ENCODE data around the gene HHIP.

The HHIP gene

GRCh38 chr4:144739511-144740033 lies 93.6 kb downstream of the HHIP start:
- H3K4me2 ChIP-seq (ENCODE audit: low read length): no peak overlapping the region
- no peaks in the 10 kb centered on the region; the same call in 1 of the 2 replicates for H3K27me3 ChIP-seq (ENCODE audit: control insufficient read depth, low read length)
- H4K20me1 ChIP-seq (ENCODE audit: control insufficient read depth, insufficient read depth, low read depth, low read length): no peaks in the 10 kb centered on the region
- H3K9me2 ChIP-seq (replicated peaks; ENCODE audit: control insufficient read depth, low read length): no peaks in the 10 kb centered on the region
- no peaks in the 10 kb centered on the region for H3F3A ChIP-seq (ENCODE audit: control insufficient read depth, insufficient read depth)
- no peaks in the 10 kb centered on the region for H3K4me1 ChIP-seq (ENCODE audit: control insufficient read depth, low read length)
- H3K9me3 ChIP-seq (ENCODE audit: control insufficient read depth, insufficient read depth, low read length): no peaks in the 10 kb centered on the region
- H3K27ac ChIP-seq (ENCODE audit: low read depth, low read length): no peak overlapping the region
- TF ChIP-seq CTCF (IDR thresholded peaks at IDR 0.05; ENCODE audit: low read depth, low read length, poor library complexity, severe bottlenecking) (no peak), EZH2phosphoT487 (IDR thresholded peaks at IDR 0.05; ENCODE audit: borderline replicate concordance, low read length) (no peak)
- H3K36me3 ChIP-seq (ENCODE audit: control insufficient read depth, low read length): no peaks in the 10 kb centered on the region
- no peak overlapping the region for H3K4me3 ChIP-seq (ENCODE audit: low read length)
- H3K79me2 ChIP-seq (ENCODE audit: control insufficient read depth, low read length): no peaks in the 10 kb centered on the region

- TF ChIP-seq EZH2phosphoT487 (IDR thresholded peaks at IDR 0.05; ENCODE audit: borderline replicate concordance, low read length) (no peak), CTCF (IDR thresholded peaks at IDR 0.05; ENCODE audit: low read depth, low read length, poor library complexity, severe bottlenecking) (no peak)
- no peak overlapping the region for H3K4me3 ChIP-seq (ENCODE audit: low read length)
- no peaks in the 10 kb centered on the region for H3F3A ChIP-seq (ENCODE audit: control insufficient read depth, insufficient read depth)
- no peaks in the 10 kb centered on the region for H3K9me3 ChIP-seq (ENCODE audit: control insufficient read depth, insufficient read depth, low read length)
- no peaks in the 10 kb centered on the region for H3K36me3 ChIP-seq (ENCODE audit: control insufficient read depth, low read length)
- no peak overlapping the region for H3K27ac ChIP-seq (ENCODE audit: low read depth, low read length)
- H3K4me2 ChIP-seq (ENCODE audit: low read length): no peak overlapping the region
- no peaks in the 10 kb centered on the region for H3K79me2 ChIP-seq (ENCODE audit: control insufficient read depth, low read length)
- no peaks in the 10 kb centered on the region for H3K27me3 ChIP-seq (ENCODE audit: control insufficient read depth, low read length)
- no peaks in the 10 kb centered on the region for H3K9me2 ChIP-seq (replicated peaks; ENCODE audit: control insufficient read depth, low read length)
- no peaks in the 10 kb centered on the region for H4K20me1 ChIP-seq (ENCODE audit: control insufficient read depth, insufficient read depth, low read depth, low read length)
- H3K4me1 ChIP-seq (ENCODE audit: control insufficient read depth, low read length): no peaks in the 10 kb centered on the region
Measured at GRCh38 chr4:144740316-144740715, 94.4 kb downstream of the HHIP start.

- H3K79me2 ChIP-seq (ENCODE audit: control insufficient read depth, low read length): no peaks in the 10 kb centered on the region
- H3K4me2 ChIP-seq (ENCODE audit: low read length): no peak overlapping the region
- TF ChIP-seq EZH2phosphoT487 (IDR thresholded peaks at IDR 0.05; ENCODE audit: borderline replicate concordance, low read length) (no peak), CTCF (IDR thresholded peaks at IDR 0.05; ENCODE audit: low read depth, low read length, poor library complexity, severe bottlenecking) (no peak)
- H3K9me2 ChIP-seq (replicated peaks; ENCODE audit: control insufficient read depth, low read length): no peaks in the 10 kb centered on the region
- no peaks in the 10 kb centered on the region for H3F3A ChIP-seq (ENCODE audit: control insufficient read depth, insufficient read depth)
- H3K36me3 ChIP-seq (ENCODE audit: control insufficient read depth, low read length): no peaks in the 10 kb centered on the region
- no peaks in the 10 kb centered on the region for H4K20me1 ChIP-seq (ENCODE audit: control insufficient read depth, insufficient read depth, low read depth, low read length)
- no peak overlapping the region for H3K4me3 ChIP-seq (ENCODE audit: low read length)
- H3K27me3 ChIP-seq (ENCODE audit: control insufficient read depth, low read length): no peaks in the 10 kb centered on the region
- no peaks in the 10 kb centered on the region for H3K4me1 ChIP-seq (ENCODE audit: control insufficient read depth, low read length)
- H3K27ac ChIP-seq (ENCODE audit: low read depth, low read length): no peak overlapping the region
- H3K9me3 ChIP-seq (ENCODE audit: control insufficient read depth, insufficient read depth, low read length): no peaks in the 10 kb centered on the region
Measured at GRCh38 chr4:144748814-144749555, 103.0 kb downstream of the HHIP start.

Data from DOHH2 (cell line).